Stimulated activated naive B cell treated with anti-CD40 and anti-IgM and Interleukin-4, amounts not matched to agents 10 μg/mL and 1 μg/mL and 100 μg/mL, for 72 hours (primary cell): ENCODE measurements around the gene LRRC70.
"Not testable (repeated sequence)": the region's sequence is repeated elsewhere in the genome, so short reads cannot be mapped to it uniquely, and the experiment has no call there.

Source experiments
- ATAC-seq, 2 donors: fragments of 150-1000 bp; cut with Tn5 transposase; replicated peaks; 2 replicates each; pipeline ENCODE4 v1.10.0; 2021; ENCODE audit warnings: moderate library complexity in 1 of 2
- DNase-seq: peaks from one replicate; pipeline ENCODE4 v3.0.0; 2021
- H3K27ac Mint-ChIP-seq: one replicate; pipeline ENCODE4 v1.8.0; 2022; ENCODE audit warnings: mild to moderate bottlenecking, mixed read lengths
- H3K27me3 Mint-ChIP-seq, 2 donors: one replicate each; pipeline ENCODE4 v1.8.0; 2022; ENCODE audit warnings: mixed read lengths in 2 of 2
- H3K36me3 Mint-ChIP-seq, 2 donors: one replicate each; pipeline ENCODE4 v1.8.0; 2022; ENCODE audit warnings: mixed read lengths in 2 of 2, mild to moderate bottlenecking in 1 of 2
- H3K4me1 Mint-ChIP-seq, 2 donors: one replicate each; pipeline ENCODE4 v1.8.0; 2022; ENCODE audit warnings: mixed read lengths in 2 of 2, mild to moderate bottlenecking in 1 of 2
- H3K4me3 Mint-ChIP-seq, 2 donors: one replicate each; pipeline ENCODE4 v1.8.0; 2022; ENCODE audit warnings: mild to moderate bottlenecking in 2 of 2, mixed read lengths in 2 of 2, moderate library complexity in 1 of 2
- H3K9me3 Mint-ChIP-seq, 2 donors: one replicate each; pipeline ENCODE4 v1.8.0; 2022; ENCODE audit warnings: mixed read lengths in 2 of 2, mild to moderate bottlenecking in 1 of 2

The LRRC70 gene

GRCh38 chr5:62606878-62607277 lies 28.3 kb downstream of the LRRC70 start:
- no peaks in the 10 kb centered on the region for H3K4me1 Mint-ChIP-seq
- DNase-seq = no peak

GRCh38 chr5:62607615-62608014 lies 29.0 kb downstream of the LRRC70 start:
- Mint-ChIP-seq H3K36me3 (peaks cover 23 to 43% of the 10 kb centered on the region in 2 donors), H3K27ac (no peak overlapping the region), H3K4me3 (no peak overlapping the region), H3K9me3 (no peaks in the 10 kb centered on the region), H3K4me1 (no peaks in the 10 kb centered on the region), H3K27me3 (no peaks in the 10 kb centered on the region)
- ATAC-seq (no peak), DNase-seq (no peak)

More at GRCh38 chr5:62606878-62607277, 28.3 kb downstream of the LRRC70 start:
- Mint-ChIP-seq H3K27ac (no peak overlapping the region), H3K4me3 (no peak overlapping the region), H3K9me3 (no peaks in the 10 kb centered on the region), H3K36me3 (peaks cover 23 to 43% of the 10 kb centered on the region in 2 donors), H3K27me3 (no peaks in the 10 kb centered on the region)
- no peak for ATAC-seq

GRCh38 chr5:62608529-62609511 lies 30.2 kb downstream of the LRRC70 start:
- Mint-ChIP-seq H3K4me3 (no peak overlapping the region), H3K9me3 (no peaks in the 10 kb centered on the region), H3K4me1 (no peaks in the 10 kb centered on the region), H3K27me3 (no peaks in the 10 kb centered on the region), H3K27ac (no peak overlapping the region), H3K36me3 (peaks cover 30 to 44% of the 10 kb centered on the region in 2 donors)
- DNase-seq (no peak), ATAC-seq (no peak)

GRCh38 chr5:62614355-62614754 lies 35.7 kb downstream of the LRRC70 start:
- no peak for DNase-seq
- no peak overlapping the region for H3K27ac Mint-ChIP-seq
- no peak for ATAC-seq
- no peaks in the 10 kb centered on the region for H3K27me3 Mint-ChIP-seq
- no peak overlapping the region for H3K4me3 Mint-ChIP-seq
- no peaks in the 10 kb centered on the region for H3K9me3 Mint-ChIP-seq
- no peaks in the 10 kb centered on the region for H3K4me1 Mint-ChIP-seq
- peaks cover 25 to 40% of the 10 kb centered on the region in 2 donors for H3K36me3 Mint-ChIP-seq

GRCh38 chr5:62616615-62617277 lies 38.1 kb downstream of the LRRC70 start:
- no peaks in the 10 kb centered on the region for H3K27me3 Mint-ChIP-seq
- no peak overlapping the region for H3K4me3 Mint-ChIP-seq
- no peak overlapping the region for H3K27ac Mint-ChIP-seq
- no peak for DNase-seq
- ATAC-seq = no peak
- H3K36me3 Mint-ChIP-seq = peaks cover 26 to 35% of the 10 kb centered on the region in 2 donors
- H3K9me3 Mint-ChIP-seq = no peaks in the 10 kb centered on the region
- H3K4me1 Mint-ChIP-seq = no peaks in the 10 kb centered on the region

- no peak for DNase-seq
- Mint-ChIP-seq H3K4me1 (no peaks in the 10 kb centered on the region), H3K36me3 (peaks cover 24 to 31% of the 10 kb centered on the region in 2 donors), H3K4me3 (no peak overlapping the region), H3K9me3 (no peaks in the 10 kb centered on the region), H3K27ac (no peak overlapping the region), H3K27me3 (no peaks in the 10 kb centered on the region)
- ATAC-seq = no peak
These were observed 39.3 kb downstream of the LRRC70 start for GRCh38 chr5:62617943-62618342.

- Mint-ChIP-seq H3K27me3 (no peaks in the 10 kb centered on the region), H3K36me3 (peaks cover 8 to 9% of the 10 kb centered on the region in 2 donors), H3K9me3 (no peaks in the 10 kb centered on the region), H3K4me3 (no peak overlapping the region), H3K4me1 (no peaks in the 10 kb centered on the region), H3K27ac (no peak overlapping the region)
- no peak for DNase-seq
- ATAC-seq = no peak
These were observed 42.1 kb downstream of the LRRC70 start for GRCh38 chr5:62620761-62621160.

- no peaks in the 10 kb centered on the region for H3K4me1 Mint-ChIP-seq
- H3K27ac Mint-ChIP-seq = no peak overlapping the region
- no peaks in the 10 kb centered on the region for H3K9me3 Mint-ChIP-seq
- ATAC-seq = no peak
- H3K27me3 Mint-ChIP-seq = no peaks in the 10 kb centered on the region
- H3K4me3 Mint-ChIP-seq = no peak overlapping the region
- H3K36me3 Mint-ChIP-seq = peaks cover 10 to 11% of the 10 kb centered on the region in 2 donors
- DNase-seq = no peak
These were observed 42.7 kb downstream of the LRRC70 start for GRCh38 chr5:62621280-62621679.

GRCh38 chr5:62623271-62623670 lies 44.7 kb downstream of the LRRC70 start:
- Mint-ChIP-seq H3K4me1 (no peaks in the 10 kb centered on the region), H3K27me3 (no peaks in the 10 kb centered on the region), H3K9me3 (no peaks in the 10 kb centered on the region), H3K4me3 (no peak overlapping the region), H3K36me3 (peaks cover 10 to 12% of the 10 kb centered on the region in 2 donors), H3K27ac (no peak overlapping the region)
- ATAC-seq (no peak), DNase-seq (no peak)

GRCh38 chr5:62624436-62624835 lies 45.8 kb downstream of the LRRC70 start:
- H3K36me3 Mint-ChIP-seq = peaks cover 11 to 19% of the 10 kb centered on the region in 2 donors
- not testable (repeated sequence) for H3K27me3 Mint-ChIP-seq, H3K4me3 Mint-ChIP-seq

GRCh38 chr5:62626534-62626933 lies 47.9 kb downstream of the LRRC70 start:
- Mint-ChIP-seq H3K27me3 (no peaks in the 10 kb centered on the region), H3K4me1 (no peaks in the 10 kb centered on the region), H3K36me3 (peaks cover 11 to 17% of the 10 kb centered on the region in 2 donors), H3K9me3 (no peaks in the 10 kb centered on the region), H3K27ac (peak overlapping the region; percentile 44), H3K4me3 (no peak overlapping the region)
- ATAC-seq = no peak
- DNase-seq = no peak

More at GRCh38 chr5:62624436-62624835, 45.8 kb downstream of the LRRC70 start:
- H3K4me1 Mint-ChIP-seq, H3K9me3 Mint-ChIP-seq, DNase-seq, H3K27ac Mint-ChIP-seq, ATAC-seq: not testable (repeated sequence)

GRCh38 chr5:62627121-62627520 lies 48.5 kb downstream of the LRRC70 start:
- Mint-ChIP-seq H3K9me3 (no peaks in the 10 kb centered on the region), H3K36me3 (peaks cover 13 to 21% of the 10 kb centered on the region in 2 donors), H3K27ac (peak overlapping the region; percentile 20), H3K4me3 (no peak overlapping the region), H3K27me3 (no peaks in the 10 kb centered on the region), H3K4me1 (no peaks in the 10 kb centered on the region)
- no peak for ATAC-seq
- DNase-seq = no peak

GRCh38 chr5:62627901-62628300 lies 49.3 kb downstream of the LRRC70 start:
- DNase-seq (no peak), ATAC-seq (no peak)
- H3K9me3 Mint-ChIP-seq = no peaks in the 10 kb centered on the region
- H3K36me3 Mint-ChIP-seq = peaks cover 19 to 21% of the 10 kb centered on the region in 2 donors
- no peaks in the 10 kb centered on the region for H3K4me1 Mint-ChIP-seq
- no peaks in the 10 kb centered on the region for H3K27me3 Mint-ChIP-seq
- no peak overlapping the region for H3K4me3 Mint-ChIP-seq
- no peak overlapping the region for H3K27ac Mint-ChIP-seq
